ENCODE results near the gene EIF3B. TPM values are rescaled to one million over a fixed set of nuclear protein-coding genes. Genes with fewer than 3 reads are reported as not detected.
A peak's percentile ranks its signal among the peaks of the same experiment; 100 is the strongest.

Gene EIF3B
- total RNA-seq, 1 donor from 2014 or later = 224 TPM

DNA sequence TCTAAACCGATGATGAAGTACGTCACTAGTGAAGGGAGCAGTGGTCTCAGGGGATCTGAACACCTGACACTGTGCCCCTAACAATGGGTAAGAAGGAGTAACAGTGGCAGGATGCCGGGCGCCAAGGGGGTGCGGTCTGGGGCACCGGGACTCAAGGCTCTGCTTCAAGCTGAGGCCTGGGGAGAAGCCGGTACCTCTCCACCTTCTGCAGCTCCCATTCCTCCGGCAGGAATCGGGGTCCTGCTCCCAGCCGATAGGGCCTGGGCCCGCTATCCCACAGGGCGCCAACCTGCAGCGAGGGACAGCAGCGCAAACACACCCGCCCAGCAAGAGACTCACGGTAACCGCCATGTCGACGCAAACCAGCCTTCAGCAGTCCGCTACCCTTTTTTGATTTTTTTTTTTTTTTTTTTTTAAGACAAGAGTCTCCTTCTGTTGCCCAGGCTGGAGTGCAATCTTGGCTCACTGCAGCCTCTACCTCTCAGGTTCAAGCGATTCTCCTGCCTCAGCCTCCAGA, 40.0 kb downstream of the EIF3B start:
- H3K4me3 Mint-ChIP-seq = no peak overlapping the region
- TF ChIP-seq CTCF (conservative IDR thresholded peaks at IDR 0.05) = no peak
- no peaks in the 10 kb centered on the region for H3K27me3 Mint-ChIP-seq (ENCODE audit: low read depth)
- no peak for DNase-seq (ENCODE audit: low read depth, low spot score)
- peaks cover 13% of the 10 kb centered on the region for H3K4me1 Mint-ChIP-seq
- no peak overlapping the region for H3K27ac Mint-ChIP-seq (ENCODE audit: unreplicated experiment)
- H3K9me3 Mint-ChIP-seq = no peaks in the 10 kb centered on the region
- H3K36me3 Mint-ChIP-seq (ENCODE audit: low read depth) = no peaks in the 10 kb centered on the region

- H3K9me3 Mint-ChIP-seq = no peaks in the 10 kb centered on the region
- peaks cover 7% of the 10 kb centered on the region for H3K4me1 Mint-ChIP-seq
Observed at GRCh38 chr7:2398506-2398905, 43.9 kb downstream of the EIF3B start.

GRCh38 chr7:2399848-2400587, 45.4 kb downstream of the EIF3B start:
- peaks cover 17% of the 10 kb centered on the region for H3K4me1 Mint-ChIP-seq
- H3K4me3 Mint-ChIP-seq = peak overlapping the region; percentile 74
- H3K27ac Mint-ChIP-seq (ENCODE audit: unreplicated experiment) = peak overlapping the region; percentile 35
- no peak for TF ChIP-seq CTCF (conservative IDR thresholded peaks at IDR 0.05)
- H3K9me3 Mint-ChIP-seq = no peaks in the 10 kb centered on the region
- no peaks in the 10 kb centered on the region for H3K27me3 Mint-ChIP-seq (ENCODE audit: low read depth)
- H3K36me3 Mint-ChIP-seq (ENCODE audit: low read depth) = no peaks in the 10 kb centered on the region
- no peak for DNase-seq (ENCODE audit: low read depth, low spot score)

More at GRCh38 chr7:2398506-2398905, 43.9 kb downstream of the EIF3B start:
- Mint-ChIP-seq H3K27ac (ENCODE audit: unreplicated experiment) (peak overlapping the region; percentile 13), H3K27me3 (ENCODE audit: low read depth) (no peaks in the 10 kb centered on the region), H3K4me3 (no peak overlapping the region), H3K36me3 (ENCODE audit: low read depth) (no peaks in the 10 kb centered on the region)
- no peak for TF ChIP-seq CTCF (conservative IDR thresholded peaks at IDR 0.05)
- no peak for DNase-seq (ENCODE audit: low read depth, low spot score)

GRCh38 chr7:2402687-2403013, 48.0 kb downstream of the EIF3B start:
- Mint-ChIP-seq H3K36me3 (ENCODE audit: low read depth) (no peaks in the 10 kb centered on the region), H3K9me3 (no peaks in the 10 kb centered on the region), H3K4me1 (peaks cover 28% of the 10 kb centered on the region), H3K27ac (ENCODE audit: unreplicated experiment) (no peak overlapping the region), H3K27me3 (ENCODE audit: low read depth) (no peaks in the 10 kb centered on the region), H3K4me3 (peak overlapping the region; percentile 83)
- TF ChIP-seq CTCF (conservative IDR thresholded peaks at IDR 0.05) = no peak
- no peak for DNase-seq (ENCODE audit: low read depth, low spot score)

DNA sequence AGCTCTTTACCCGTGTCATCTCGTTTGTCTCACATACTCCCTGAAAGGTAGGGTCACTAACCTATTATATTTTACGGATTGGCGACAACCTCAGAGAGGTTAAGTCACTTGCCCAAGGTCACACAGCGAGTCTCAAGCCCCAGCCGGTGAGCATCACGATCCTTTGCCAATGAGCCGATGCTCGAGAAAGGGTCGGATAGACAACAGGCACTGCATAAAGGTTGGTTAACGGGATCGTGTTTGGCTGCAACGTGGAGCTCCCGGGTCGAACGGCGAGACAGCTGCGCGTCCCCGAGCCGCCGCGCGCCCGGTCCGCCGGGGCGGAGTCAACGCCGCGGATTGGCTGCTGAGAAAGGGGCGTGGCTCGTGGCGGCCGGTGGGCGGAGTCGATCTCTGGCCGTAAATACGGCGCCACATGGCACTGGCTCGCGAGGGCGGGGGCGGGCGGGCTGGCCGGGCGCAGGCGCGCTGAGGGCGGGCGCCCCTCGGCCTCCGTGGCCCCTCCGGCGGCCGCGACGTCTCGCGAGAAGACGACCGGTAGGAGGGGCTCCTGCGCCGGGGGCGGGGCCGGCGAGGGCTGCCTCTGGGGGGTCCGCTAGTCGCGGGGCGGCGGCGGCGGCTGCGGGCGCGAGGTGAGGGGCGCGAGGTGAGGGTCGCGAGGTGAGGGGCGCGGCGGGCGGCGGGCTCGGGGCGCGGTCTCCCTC, 48.5 kb downstream of the EIF3B start, which contains the start of gene CHST12:
Gene CHST12, plus strand, starts transcription at position 598 of the 704 bp plus-strand sequence. CDS start 29,029 bp downstream, outside the sequence.
- no peaks in the 10 kb centered on the region for H3K9me3 Mint-ChIP-seq
- H3K27ac Mint-ChIP-seq (ENCODE audit: unreplicated experiment) = no peak within 1 kb of the TSS
- no peaks in the 10 kb centered on the region for H3K27me3 Mint-ChIP-seq (ENCODE audit: low read depth)
- DNase-seq (ENCODE audit: low read depth, low spot score) = peak; percentile 94
- TF ChIP-seq CTCF (conservative IDR thresholded peaks at IDR 0.05) = no peak
- H3K4me1 Mint-ChIP-seq = peaks cover 28% of the 10 kb centered on the region
- no peaks in the 10 kb centered on the region for H3K36me3 Mint-ChIP-seq (ENCODE audit: low read depth)
- H3K4me3 Mint-ChIP-seq = peak within 1 kb of the TSS; percentile 87
